ENCODE measurements around the gene CERT1. TPM values are rescaled to one million over a fixed set of nuclear protein-coding genes. Genes with fewer than 3 reads are reported as not detected.

Gene CERT1
- total and polyA plus RNA-seq, 9 of the 15 experiments (the other 6 are each of a cell fraction or from before 2014, with no cell fraction given) = 3.4 to 24.7 (median 9.8) TPM

DNA sequence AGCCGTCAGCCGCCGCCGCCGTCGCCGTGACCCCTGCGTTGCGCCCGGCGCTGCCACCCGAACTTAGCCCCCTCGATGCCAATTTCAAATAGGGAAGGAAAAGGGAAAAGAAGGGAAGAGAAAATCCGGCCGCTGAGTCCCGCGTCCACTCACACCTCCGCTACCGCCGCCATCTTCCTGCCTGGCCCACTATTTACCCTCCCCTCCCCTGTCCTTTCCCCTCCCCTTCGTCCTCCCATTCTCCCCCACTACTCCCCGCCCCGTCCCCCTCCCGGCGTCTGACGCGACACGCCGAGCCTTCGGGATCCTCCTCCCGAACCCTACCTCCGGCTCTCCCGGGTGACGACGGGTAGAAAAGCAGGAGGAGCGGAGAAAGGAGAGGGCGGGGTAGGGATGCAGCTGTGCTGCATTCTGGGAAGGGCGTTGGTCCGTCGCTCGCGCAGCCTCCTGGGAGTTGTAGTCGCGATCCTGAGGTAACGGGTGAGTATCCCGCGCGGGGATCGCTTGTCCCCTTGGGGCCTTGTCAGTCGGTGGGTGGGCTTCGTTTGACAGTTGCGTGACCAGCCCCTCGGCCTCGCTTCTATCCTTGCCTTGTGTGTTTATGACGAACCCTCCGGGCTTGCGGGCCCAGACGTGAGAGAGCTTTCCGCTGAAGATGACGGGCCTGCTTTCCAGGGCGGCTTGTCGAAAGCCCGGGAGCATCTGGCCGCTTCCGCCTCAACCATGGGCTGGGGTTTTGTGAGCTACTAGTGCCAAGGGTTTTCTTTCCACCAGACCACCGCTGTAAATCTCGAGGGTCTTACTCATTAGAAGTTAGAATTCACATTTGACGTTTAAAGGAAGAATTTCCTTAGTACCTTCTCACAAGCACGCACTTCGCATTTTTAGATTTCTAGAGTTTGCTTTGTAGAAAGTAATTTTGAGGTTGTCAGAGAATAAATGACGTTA, at the start of gene CERT1, which contains the start of gene POLK (continued):
- TF ChIP-seq ZNF347 (CRISPR knock-in tag; IDR thresholded peaks at IDR 0.05; ENCODE audit: low read depth) (no peak), SREBF1 (IDR thresholded peaks at IDR 0.05; ENCODE audit: borderline replicate concordance, low read depth, low read length) (no peak), ZNF253 (CRISPR knock-in tag; conservative IDR thresholded peaks at IDR 0.05) (no peak), ZNF707 (CRISPR knock-in tag; conservative IDR thresholded peaks at IDR 0.05) (no peak), C11orf30 (IDR thresholded peaks at IDR 0.05; ENCODE audit: low read depth) (peak; percentile 19; the same call in 1 of the 2 replicates), MAZ (CRISPR knock-in tag; conservative IDR thresholded peaks at IDR 0.05 in 1 of 2, IDR thresholded peaks at IDR 0.05 in 1 of 2) (peak; percentile 69 to 77), NCOA2 (IDR thresholded peaks at IDR 0.05; ENCODE audit: partially characterized antibody in 2 of 2) (no peak), ZBTB17 (CRISPR knock-in tag; IDR thresholded peaks at IDR 0.05) (peak; percentile 82), SMAD2 (IDR thresholded peaks at IDR 0.05; ENCODE audit: low read depth, low read length) (no peak), FOXA1 (IDR thresholded peaks at IDR 0.05; ENCODE audit: borderline replicate concordance) (no peak), CHCHD3 (CRISPR knock-in tag; IDR thresholded peaks at IDR 0.05) (no peak), SRF (CRISPR knock-in tag; IDR thresholded peaks at IDR 0.05) (peak in 1 of 2 experiments; percentile 66; a peak in 2 of 4 replicates), EGR1 (conservative IDR thresholded peaks at IDR 0.05) (no peak; the same call in 1 of the 2 replicates), TCF7L2 (IDR thresholded peaks at IDR 0.05; ENCODE audit: low read depth, low read length) (no peak)
- TF ChIP-seq, protein P1, sequence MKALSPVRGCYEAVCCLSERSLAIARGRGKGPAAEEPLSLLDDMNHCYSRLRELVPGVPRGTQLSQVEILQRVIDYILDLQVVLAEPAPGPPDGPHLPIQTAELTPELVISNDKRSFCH (CRISPR knock-in tag; IDR thresholded peaks at IDR 0.05) = no peak
- TF ChIP-seq, protein P1 (tag; IDR thresholded peaks at IDR 0.05) = peak; percentile 34; the same call in 1 of the 2 replicates
- TF ChIP-seq, protein P2, sequence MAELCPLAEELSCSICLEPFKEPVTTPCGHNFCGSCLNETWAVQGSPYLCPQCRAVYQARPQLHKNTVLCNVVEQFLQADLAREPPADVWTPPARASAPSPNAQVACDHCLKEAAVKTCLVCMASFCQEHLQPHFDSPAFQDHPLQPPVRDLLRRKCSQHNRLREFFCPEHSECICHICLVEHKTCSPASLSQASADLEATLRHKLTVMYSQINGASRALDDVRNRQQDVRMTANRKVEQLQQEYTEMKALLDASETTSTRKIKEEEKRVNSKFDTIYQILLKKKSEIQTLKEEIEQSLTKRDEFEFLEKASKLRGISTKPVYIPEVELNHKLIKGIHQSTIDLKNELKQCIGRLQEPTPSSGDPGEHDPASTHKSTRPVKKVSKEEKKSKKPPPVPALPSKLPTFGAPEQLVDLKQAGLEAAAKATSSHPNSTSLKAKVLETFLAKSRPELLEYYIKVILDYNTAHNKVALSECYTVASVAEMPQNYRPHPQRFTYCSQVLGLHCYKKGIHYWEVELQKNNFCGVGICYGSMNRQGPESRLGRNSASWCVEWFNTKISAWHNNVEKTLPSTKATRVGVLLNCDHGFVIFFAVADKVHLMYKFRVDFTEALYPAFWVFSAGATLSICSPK (IDR thresholded peaks at IDR 0.05; ENCODE audit: borderline replicate concordance) = no peak
- TF ChIP-seq, protein P3, sequence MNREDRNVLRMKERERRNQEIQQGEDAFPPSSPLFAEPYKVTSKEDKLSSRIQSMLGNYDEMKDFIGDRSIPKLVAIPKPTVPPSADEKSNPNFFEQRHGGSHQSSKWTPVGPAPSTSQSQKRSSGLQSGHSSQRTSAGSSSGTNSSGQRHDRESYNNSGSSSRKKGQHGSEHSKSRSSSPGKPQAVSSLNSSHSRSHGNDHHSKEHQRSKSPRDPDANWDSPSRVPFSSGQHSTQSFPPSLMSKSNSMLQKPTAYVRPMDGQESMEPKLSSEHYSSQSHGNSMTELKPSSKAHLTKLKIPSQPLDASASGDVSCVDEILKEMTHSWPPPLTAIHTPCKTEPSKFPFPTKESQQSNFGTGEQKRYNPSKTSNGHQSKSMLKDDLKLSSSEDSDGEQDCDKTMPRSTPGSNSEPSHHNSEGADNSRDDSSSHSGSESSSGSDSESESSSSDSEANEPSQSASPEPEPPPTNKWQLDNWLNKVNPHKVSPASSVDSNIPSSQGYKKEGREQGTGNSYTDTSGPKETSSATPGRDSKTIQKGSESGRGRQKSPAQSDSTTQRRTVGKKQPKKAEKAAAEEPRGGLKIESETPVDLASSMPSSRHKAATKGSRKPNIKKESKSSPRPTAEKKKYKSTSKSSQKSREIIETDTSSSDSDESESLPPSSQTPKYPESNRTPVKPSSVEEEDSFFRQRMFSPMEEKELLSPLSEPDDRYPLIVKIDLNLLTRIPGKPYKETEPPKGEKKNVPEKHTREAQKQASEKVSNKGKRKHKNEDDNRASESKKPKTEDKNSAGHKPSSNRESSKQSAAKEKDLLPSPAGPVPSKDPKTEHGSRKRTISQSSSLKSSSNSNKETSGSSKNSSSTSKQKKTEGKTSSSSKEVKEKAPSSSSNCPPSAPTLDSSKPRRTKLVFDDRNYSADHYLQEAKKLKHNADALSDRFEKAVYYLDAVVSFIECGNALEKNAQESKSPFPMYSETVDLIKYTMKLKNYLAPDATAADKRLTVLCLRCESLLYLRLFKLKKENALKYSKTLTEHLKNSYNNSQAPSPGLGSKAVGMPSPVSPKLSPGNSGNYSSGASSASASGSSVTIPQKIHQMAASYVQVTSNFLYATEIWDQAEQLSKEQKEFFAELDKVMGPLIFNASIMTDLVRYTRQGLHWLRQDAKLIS (CRISPR knock-in tag; IDR thresholded peaks at IDR 0.05) = peak; percentile 81
- TF ChIP-seq, protein P4, sequence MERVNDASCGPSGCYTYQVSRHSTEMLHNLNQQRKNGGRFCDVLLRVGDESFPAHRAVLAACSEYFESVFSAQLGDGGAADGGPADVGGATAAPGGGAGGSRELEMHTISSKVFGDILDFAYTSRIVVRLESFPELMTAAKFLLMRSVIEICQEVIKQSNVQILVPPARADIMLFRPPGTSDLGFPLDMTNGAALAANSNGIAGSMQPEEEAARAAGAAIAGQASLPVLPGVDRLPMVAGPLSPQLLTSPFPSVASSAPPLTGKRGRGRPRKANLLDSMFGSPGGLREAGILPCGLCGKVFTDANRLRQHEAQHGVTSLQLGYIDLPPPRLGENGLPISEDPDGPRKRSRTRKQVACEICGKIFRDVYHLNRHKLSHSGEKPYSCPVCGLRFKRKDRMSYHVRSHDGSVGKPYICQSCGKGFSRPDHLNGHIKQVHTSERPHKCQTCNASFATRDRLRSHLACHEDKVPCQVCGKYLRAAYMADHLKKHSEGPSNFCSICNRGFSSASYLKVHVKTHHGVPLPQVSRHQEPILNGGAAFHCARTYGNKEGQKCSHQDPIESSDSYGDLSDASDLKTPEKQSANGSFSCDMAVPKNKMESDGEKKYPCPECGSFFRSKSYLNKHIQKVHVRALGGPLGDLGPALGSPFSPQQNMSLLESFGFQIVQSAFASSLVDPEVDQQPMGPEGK (CRISPR knock-in tag; IDR thresholded peaks at IDR 0.05; ENCODE audit: borderline replicate concordance) = no peak
